Measurements from ENCODE around the gene STRADB.
"Not testable (repeated sequence)": the region's sequence is repeated elsewhere in the genome, so short reads cannot be mapped to it uniquely, and the experiment has no call there.

STRADB gene

DNA sequence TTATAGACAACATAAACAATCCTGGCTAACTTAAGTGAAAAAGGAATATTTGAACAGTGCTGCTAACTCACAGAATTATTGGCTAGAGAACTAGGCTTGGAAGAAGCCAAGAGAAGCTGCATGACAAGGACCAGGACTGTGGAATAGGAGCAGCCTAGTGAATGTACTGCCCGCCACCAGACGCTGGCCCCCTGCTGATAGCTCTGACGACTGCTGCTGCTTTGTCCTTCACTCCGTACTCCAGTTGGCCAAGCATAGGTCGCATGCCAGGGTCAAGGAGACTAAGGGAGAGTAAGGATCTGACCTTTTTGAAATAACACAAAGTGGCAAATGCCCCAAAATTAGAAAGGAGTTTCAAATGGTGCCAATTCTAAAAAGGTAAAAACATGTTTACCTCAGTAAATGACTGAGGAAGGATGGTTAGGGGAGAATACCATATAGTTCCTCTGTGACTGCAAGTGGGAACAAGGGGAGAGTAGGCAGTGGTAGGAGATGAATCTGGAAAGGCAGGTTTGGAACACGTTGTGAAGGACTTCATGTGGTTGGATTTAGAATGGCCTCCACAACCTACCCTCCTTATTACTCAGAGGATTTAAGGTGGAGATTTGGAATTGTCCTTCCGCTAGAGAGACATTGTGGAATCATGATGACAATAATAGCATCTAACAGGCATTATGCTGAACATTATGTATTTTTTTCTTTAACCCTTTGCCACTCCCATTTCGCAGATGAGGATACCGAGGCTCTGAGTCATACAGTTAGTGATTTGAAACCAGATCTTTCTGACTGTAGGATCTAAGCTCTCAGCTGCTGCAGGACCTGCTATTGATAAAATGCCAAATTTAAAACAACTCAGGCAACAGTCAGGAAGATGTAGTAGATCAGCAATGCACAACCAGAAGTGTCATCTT is 19.5 kb downstream of the STRADB start:
- DNase-seq, result peak; percentile 55

DNA sequence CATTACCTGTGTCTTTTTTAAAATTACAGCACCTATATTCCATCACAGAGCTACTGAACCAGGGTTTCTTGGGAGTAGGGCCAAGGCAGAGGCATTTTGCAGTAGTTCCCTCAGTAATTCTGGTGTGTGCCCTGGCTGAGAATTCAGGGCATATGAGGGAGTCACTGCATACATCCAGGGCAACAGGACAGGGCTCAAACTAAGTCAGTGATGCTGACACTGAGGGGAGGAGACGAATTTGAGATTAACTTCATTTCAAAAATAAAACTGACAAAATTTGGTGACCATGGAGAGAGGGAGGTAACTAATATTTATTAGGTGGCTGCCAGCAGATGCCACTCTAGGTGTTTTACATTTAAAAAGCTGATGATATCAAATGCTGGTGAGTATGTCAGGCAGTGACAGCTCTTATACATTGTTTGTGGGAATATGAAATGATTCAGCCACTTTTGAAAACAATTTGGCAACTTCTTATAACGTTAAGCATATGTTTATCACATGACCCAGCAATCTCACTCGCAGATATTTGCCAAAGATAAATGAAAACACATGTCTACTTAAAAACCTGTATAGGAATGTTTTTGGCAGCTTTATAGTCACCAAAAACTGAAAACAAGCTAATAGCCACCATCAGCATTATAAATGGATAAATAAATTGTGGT is 20.3 kb downstream of the STRADB start:
- peak; percentile 56 for DNase-seq

GRCh38 chr2:201472411-201472810 is 20.9 kb downstream of the STRADB start:
- DNase-seq, result peak; percentile 41

DNA sequence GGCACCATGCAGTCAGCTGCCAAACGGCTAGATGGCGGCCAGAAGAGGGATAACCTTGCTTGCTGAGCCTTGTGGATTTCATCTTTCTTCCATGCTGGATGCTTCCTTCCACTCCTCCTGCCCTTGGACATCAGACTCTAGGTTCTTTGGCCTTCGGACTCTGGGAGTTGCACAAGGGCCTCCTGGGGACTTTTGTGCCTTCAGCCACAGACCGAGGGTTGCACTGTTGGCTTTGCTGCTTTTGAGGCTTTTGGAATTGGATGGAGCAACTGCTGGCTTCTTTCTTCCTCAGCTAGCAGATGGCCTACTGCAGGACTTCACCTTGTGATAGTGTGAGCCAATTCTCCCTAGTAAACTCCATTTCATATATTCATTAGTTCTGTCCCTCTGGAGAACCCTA is 31.0 kb downstream of the STRADB start:
- DNase-seq, result no peak

GRCh38 chr2:201483342-201483741 is 31.8 kb downstream of the STRADB start:
- no peak for DNase-seq

DNA sequence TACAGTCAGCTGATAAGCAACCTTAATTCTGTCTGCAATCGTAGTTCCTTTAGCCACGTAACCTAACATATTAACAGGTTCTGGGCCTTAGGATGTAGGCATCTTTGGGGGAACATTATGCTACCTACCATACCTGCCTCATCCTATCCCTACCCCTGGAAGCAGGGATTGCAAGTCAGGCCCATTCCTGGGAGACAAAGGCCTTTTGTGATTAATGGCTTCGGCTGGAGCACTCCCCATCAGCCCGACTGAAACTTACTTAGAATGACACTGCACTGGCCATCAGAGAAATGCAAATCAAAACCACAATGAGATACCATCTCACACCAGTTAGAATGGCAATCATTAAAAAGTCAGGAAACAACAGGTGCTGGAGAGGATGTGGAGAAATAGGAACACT is 32.2 kb downstream of the STRADB start:
- DNase-seq, result not testable (repeated sequence)

- no peak for DNase-seq
Measured at GRCh38 chr2:201484805-201485204, 33.3 kb downstream of the STRADB start.

DNA sequence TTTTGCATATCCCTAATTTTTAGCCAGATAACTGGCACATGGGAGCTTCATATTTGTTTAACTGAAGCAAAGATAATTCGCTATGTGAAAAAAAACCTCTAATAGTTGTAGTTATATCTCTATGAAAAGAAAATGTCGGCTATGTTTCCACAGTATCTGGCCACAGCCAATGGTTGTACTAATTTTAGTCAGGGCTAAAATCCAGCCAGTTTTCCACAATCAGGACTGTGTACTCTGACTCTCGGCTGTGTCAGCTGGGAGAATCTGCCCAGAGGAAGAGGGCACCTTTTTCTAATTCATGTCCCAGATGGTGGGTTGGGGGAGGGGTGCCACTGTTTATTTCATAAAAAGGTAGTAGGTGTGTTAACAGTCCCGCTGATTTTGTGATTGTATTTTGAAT is 38.8 kb downstream of the STRADB start:
- no peak for DNase-seq

DNA sequence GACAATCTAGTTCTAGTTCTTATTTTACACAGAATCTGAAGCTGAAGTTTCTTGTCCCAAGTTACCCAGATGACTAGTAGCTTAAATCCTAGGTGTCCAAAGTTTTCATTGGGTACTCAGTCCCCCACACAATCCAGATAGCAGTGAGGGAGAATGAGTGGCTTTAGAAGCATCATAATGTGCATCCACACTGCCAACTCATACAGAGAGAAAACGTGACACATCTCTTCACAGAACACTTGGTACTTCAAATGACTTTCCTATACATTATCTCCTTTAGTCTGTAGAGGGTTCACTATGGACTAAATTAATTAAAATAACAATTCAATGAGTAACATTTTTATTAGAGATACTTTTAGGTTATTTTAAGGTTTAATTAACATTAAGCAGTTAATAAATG is 45.2 kb downstream of the STRADB start:
- DNase-seq, result no peak

DNA sequence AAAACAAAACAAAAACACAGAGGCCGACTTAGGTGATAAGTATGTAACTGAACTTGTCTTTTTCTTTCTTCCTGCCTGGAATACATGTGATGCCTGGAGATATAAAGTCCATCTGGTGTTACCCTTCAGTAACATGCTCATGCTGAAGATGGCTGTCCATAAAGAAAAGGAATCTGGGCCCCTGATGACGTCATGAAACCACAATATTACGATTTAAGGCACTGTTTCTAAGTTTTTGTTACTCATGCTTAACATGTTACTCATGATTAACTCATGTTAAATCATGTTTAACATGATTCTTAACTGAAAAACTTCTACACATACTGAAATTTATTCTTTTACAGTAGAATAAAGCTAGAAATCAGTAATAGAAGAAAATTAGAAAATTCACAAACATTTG is 49.0 kb downstream of the STRADB start:
- peak; percentile 52 for DNase-seq

- DNase-seq, result no peak
Measured at GRCh38 chr2:201502713-201503112, 51.2 kb downstream of the STRADB start.

GRCh38 chr2:201507725-201508124 is 56.2 kb downstream of the STRADB start:
- DNase-seq, result no peak

GRCh38 chr2:201513271-201513670 is 61.7 kb downstream of the STRADB start:
- peak; percentile 22 for DNase-seq

- no peak for DNase-seq
Measured at GRCh38 chr2:201515573-201516246, 64.2 kb downstream of the STRADB start.

DNA sequence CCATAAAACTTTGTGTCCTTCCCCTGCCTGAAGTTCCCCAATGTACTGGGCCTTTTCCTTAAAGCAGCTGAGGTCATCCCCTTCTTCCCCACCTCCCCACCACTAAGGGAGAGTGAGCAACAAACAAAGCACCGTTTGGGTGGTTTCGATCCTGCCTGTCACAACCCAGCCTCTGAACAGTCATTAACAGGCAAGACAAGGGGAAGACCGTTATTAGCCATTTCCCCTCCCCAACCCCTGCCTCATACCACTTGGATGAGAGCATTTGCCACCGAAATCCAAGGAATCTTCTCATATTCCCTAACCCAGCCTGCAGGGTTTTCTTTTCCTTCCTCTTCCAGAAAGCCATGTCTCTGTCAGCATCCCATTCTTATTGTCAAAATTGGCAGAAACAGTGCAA is 65.6 kb downstream of the STRADB start:
- DNase-seq, result peak; percentile 81

DNA sequence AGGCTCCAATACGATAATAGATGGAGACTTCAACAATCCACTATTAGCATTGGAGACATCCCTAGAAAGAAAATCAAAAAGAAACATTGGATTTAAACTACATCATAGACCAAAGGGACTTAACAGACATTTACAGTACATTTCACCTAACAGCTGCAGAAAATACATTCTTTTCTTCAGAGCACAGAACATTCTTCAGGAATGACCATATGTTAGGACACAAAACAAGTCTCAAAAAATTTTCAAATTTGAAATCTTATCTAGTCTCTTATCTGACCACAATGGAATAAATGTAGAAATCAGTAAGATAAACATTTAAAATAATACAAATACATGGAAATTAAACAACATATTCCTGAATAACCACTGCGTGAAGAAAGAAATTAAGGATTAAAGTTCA is 68.7 kb downstream of the STRADB start:
- peak; percentile 27 for DNase-seq

DNA sequence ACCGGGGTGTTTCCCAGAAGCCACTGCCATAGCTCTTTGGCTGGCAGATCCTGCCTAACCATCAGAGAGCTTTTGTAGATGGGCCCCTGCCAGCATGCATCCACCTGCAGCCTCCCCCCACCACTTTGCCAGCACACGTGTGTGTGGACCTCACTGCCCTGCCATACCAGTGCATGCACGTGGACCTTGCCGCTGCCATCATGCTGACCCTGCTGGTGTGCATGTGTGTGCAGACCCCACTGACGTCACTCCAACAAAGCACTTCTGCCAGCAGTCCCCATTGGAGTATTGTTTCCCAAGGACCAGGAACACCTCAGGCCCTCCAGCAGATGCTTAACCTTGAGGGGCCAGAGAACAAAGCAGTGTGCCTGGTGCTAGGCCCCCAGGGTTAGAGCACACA is 71.4 kb downstream of the STRADB start:
- no peak for DNase-seq

- DNase-seq, result peak; percentile 41
Measured at GRCh38 chr2:201523506-201523905, 72.0 kb downstream of the STRADB start.

Data from fibroblast of skin of back (primary cell).